HEK293 (cell line): ENCODE measurements around the gene HECTD3.

ENCODE experiments used
- HOXA7 ChIP-seq: sonication (generic); formaldehyde crosslinking; IDR thresholded peaks from 2 replicates; pipeline ENCODE4 v1.8.1; 2022; ENCODE audit warnings: missing genetic modification reagents, borderline replicate concordance
- HOXC10 ChIP-seq: sonication (generic); formaldehyde crosslinking; IDR thresholded peaks from 2 replicates; pipeline ENCODE4 v1.8.1; 2023; ENCODE audit warnings: mild to moderate bottlenecking, missing genetic modification reagents
- KLF1 ChIP-seq: fragments of 450-650 bp; formaldehyde crosslinking; IDR thresholded peaks from 2 replicates; pipeline ENCODE4 v1.5.1; 2016; ENCODE audit warnings: missing biosample characterization, missing genetic modification characterization
- KLF10 ChIP-seq: fragments of 450-650 bp; IDR thresholded peaks from 2 replicates; pipeline ENCODE4 v1.5.1; 2018; ENCODE audit warnings: missing biosample characterization, mild to moderate bottlenecking, missing genetic modification characterization
- KLF8 ChIP-seq: fragments of 450-650 bp; formaldehyde crosslinking; IDR thresholded peaks from 2 replicates; pipeline ENCODE4 v1.5.1; 2016; ENCODE audit warnings: missing biosample characterization, missing genetic modification characterization
- KLF9 ChIP-seq: fragments of 450-650 bp; formaldehyde crosslinking; IDR thresholded peaks from 2 replicates; pipeline ENCODE4 v1.5.1; 2016; ENCODE audit warnings: missing biosample characterization, missing genetic modification characterization, low read depth
- SCRT1 ChIP-seq: fragments of 450-650 bp; formaldehyde crosslinking; IDR thresholded peaks from 2 replicates; pipeline ENCODE4 v1.5.1; 2016; ENCODE audit warnings: missing biosample characterization, missing genetic modification characterization, borderline replicate concordance
- SP7 ChIP-seq: fragments of 450-650 bp; formaldehyde crosslinking; IDR thresholded peaks from 2 replicates; pipeline ENCODE4 v1.5.1; 2016; ENCODE audit warnings: missing biosample characterization, missing genetic modification characterization
- TRIM28 ChIP-seq: IDR thresholded peaks from 2 replicates; pipeline ENCODE4 v1.6.1; 2011; ENCODE audit warnings: low read length, control low read depth, borderline replicate concordance
- ZFHX2 ChIP-seq: fragments of 450-650 bp; formaldehyde crosslinking; conservative IDR thresholded peaks from 2 replicates; pipeline ENCODE4 v1.5.1; 2016; ENCODE audit warnings: missing biosample characterization, missing genetic modification characterization
- ZNF121 ChIP-seq: fragments of 450-650 bp; formaldehyde crosslinking; IDR thresholded peaks from 2 replicates; pipeline ENCODE4 v1.5.1; 2016; ENCODE audit warnings: missing biosample characterization, missing genetic modification characterization
- ZNF211 ChIP-seq: fragments of 450-650 bp; formaldehyde crosslinking; IDR thresholded peaks from 2 replicates; pipeline ENCODE4 v1.5.1; 2016; ENCODE audit warnings: low read depth, missing biosample characterization, missing genetic modification characterization
- ZNF292 ChIP-seq: fragments of 450-650 bp; formaldehyde crosslinking; IDR thresholded peaks from 2 replicates; pipeline ENCODE4 v1.5.1; 2016; ENCODE audit warnings: low read depth, missing biosample characterization, missing genetic modification characterization, borderline replicate concordance
- ZNF335 ChIP-seq: fragments of 450-650 bp; formaldehyde crosslinking; conservative IDR thresholded peaks from 2 replicates; pipeline ENCODE4 v1.5.1; 2016; ENCODE audit warnings: missing biosample characterization, missing genetic modification characterization
- ZNF433 ChIP-seq: fragments of 450-650 bp; formaldehyde crosslinking; IDR thresholded peaks from 2 replicates; pipeline ENCODE4 v1.5.1; 2016; ENCODE audit warnings: missing biosample characterization, missing genetic modification characterization, low read depth
- ZNF549 ChIP-seq: fragments of 450-650 bp; IDR thresholded peaks from 2 replicates; pipeline ENCODE4 v1.5.1; 2018; ENCODE audit warnings: missing biosample characterization, missing genetic modification characterization, mild to moderate bottlenecking, inconsistent platforms, moderate library complexity
- ZNF560 ChIP-seq: fragments of 450-650 bp; formaldehyde crosslinking; IDR thresholded peaks from 2 replicates; pipeline ENCODE4 v1.5.1; 2017; ENCODE audit warnings: missing biosample characterization, missing genetic modification characterization, borderline replicate concordance
- ZNF600 ChIP-seq: fragments of 450-650 bp; formaldehyde crosslinking; IDR thresholded peaks from 2 replicates; pipeline ENCODE4 v1.5.1; 2016; ENCODE audit warnings: missing biosample characterization, missing genetic modification characterization
- ZNF610 ChIP-seq: fragments of 450-650 bp; formaldehyde crosslinking; IDR thresholded peaks from 2 replicates; pipeline ENCODE4 v1.5.1; 2016; ENCODE audit warnings: missing biosample characterization, missing genetic modification characterization, borderline replicate concordance
- ZNF623 ChIP-seq: fragments of 450-650 bp; formaldehyde crosslinking; IDR thresholded peaks from 2 replicates; pipeline ENCODE4 v1.5.1; 2016; ENCODE audit warnings: missing biosample characterization, missing genetic modification characterization
- ZNF624 ChIP-seq: fragments of 450-650 bp; formaldehyde crosslinking; IDR thresholded peaks from 2 replicates; pipeline ENCODE4 v1.5.1; 2017; ENCODE audit warnings: missing biosample characterization, missing genetic modification characterization
- ZNF768 ChIP-seq: fragments of 450-650 bp; formaldehyde crosslinking; IDR thresholded peaks from 2 replicates; pipeline ENCODE4 v1.5.1; 2018; ENCODE audit warnings: missing biosample characterization, mild to moderate bottlenecking, missing genetic modification characterization
- ZNF843 ChIP-seq: fragments of 450-650 bp; formaldehyde crosslinking; IDR thresholded peaks from 2 replicates; pipeline ENCODE4 v1.5.1; 2016; ENCODE audit warnings: missing biosample characterization, missing genetic modification characterization
- TF ChIP-seq, protein P1 (sequence below): fragments of 450-650 bp; formaldehyde crosslinking; IDR thresholded peaks from 2 replicates; pipeline ENCODE4 v1.5.1; 2016; ENCODE audit warnings: missing biosample characterization, missing genetic modification characterization, low read depth
- TF ChIP-seq, protein P2 (sequence below): fragments of 450-650 bp; formaldehyde crosslinking; IDR thresholded peaks from 2 replicates; pipeline ENCODE4 v1.5.1; 2016; ENCODE audit warnings: missing biosample characterization, missing genetic modification characterization
- TF ChIP-seq, protein P3 (sequence below): fragments of 450-650 bp; formaldehyde crosslinking; IDR thresholded peaks from 2 replicates; pipeline ENCODE4 v1.5.1; 2016; ENCODE audit warnings: missing biosample characterization, missing genetic modification characterization
- TF ChIP-seq, protein P4 (sequence below): fragments of 450-650 bp; formaldehyde crosslinking; conservative IDR thresholded peaks from 2 replicates; pipeline ENCODE4 v1.5.1; 2016; ENCODE audit warnings: low read depth, missing biosample characterization, missing genetic modification characterization
- TF ChIP-seq, protein P5 (sequence below): fragments of 450-650 bp; formaldehyde crosslinking; IDR thresholded peaks from 2 replicates; pipeline ENCODE4 v1.5.1; 2017; ENCODE audit warnings: missing biosample characterization, missing genetic modification characterization

HECTD3 gene

DNA sequence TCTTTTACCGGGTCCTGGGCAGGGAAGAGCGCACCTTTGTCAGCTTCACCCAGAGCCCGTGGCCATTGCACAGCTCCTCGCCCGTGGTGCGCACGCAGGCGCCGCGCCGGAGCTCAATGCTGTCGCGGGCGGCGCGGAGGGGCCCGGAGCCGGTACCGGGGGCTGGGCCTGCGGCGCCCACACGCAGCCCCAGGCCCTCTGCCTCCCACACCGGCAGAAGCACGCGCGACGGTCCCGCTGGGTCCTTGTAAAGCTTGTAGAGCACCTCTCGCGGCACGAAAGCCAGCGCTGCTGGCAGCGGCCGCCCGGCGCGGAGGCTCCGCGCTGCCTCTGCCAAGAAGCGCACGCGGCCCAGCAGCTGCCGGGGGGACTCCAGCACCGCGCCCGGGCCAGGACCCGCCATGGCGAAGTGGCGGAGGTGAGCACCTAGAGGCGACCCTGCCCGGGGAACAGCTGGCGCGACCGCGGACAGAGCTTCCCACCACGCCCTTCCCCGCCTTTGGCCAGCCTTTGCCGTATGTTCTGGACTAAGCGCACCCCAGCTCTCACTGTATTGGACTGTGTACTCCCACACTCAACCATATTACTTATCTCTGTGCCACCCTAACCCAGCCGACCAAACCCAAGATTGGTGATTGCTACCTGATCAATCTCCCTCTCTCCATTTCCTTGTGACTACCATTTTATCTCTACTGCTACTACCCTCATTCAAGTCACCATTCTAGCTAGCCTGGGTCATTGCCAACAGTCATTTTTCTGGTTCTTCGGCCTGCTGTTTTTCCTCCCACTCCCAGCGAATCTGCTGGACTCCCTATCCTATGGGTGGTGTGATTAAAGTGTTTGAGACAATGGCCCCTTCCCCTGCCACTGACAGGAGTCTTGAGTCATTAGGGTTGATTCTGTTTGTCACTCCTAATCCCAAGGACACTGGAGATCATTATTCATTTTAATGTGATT, at the start of gene HECTD3 (continued):
- TF ChIP-seq, protein P1, sequence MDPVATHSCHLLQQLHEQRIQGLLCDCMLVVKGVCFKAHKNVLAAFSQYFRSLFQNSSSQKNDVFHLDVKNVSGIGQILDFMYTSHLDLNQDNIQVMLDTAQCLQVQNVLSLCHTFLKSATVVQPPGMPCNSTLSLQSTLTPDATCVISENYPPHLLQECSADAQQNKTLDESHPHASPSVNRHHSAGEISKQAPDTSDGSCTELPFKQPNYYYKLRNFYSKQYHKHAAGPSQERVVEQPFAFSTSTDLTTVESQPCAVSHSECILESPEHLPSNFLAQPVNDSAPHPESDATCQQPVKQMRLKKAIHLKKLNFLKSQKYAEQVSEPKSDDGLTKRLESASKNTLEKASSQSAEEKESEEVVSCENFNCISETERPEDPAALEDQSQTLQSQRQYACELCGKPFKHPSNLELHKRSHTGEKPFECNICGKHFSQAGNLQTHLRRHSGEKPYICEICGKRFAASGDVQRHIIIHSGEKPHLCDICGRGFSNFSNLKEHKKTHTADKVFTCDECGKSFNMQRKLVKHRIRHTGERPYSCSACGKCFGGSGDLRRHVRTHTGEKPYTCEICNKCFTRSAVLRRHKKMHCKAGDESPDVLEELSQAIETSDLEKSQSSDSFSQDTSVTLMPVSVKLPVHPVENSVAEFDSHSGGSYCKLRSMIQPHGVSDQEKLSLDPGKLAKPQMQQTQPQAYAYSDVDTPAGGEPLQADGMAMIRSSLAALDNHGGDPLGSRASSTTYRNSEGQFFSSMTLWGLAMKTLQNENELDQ (tag by site-specific recombination): no peak
- TF ChIP-seq ZNF292 (tag by site-specific recombination) (no peak), ZNF211 (no peak), ZNF600 (tag by site-specific recombination) (peak; percentile 86), KLF10 (tag by site-specific recombination) (peak; percentile 88), SP7 (tag by site-specific recombination) (peak; percentile 20; the same call in 1 of the 2 replicates), ZNF549 (tag by site-specific recombination) (no peak), ZNF624 (no peak), ZNF560 (tag by site-specific recombination) (no peak), KLF1 (peak; percentile 87), TRIM28 (peak; percentile 93), ZNF433 (tag by site-specific recombination) (no peak), ZNF121 (tag by site-specific recombination) (no peak), HOXA7 (CRISPR knock-in tag) (no peak), ZNF768 (tag by site-specific recombination) (no peak), ZNF623 (no peak), KLF8 (peak; percentile 97), HOXC10 (CRISPR knock-in tag) (no peak), ZNF843 (tag by site-specific recombination) (no peak), ZFHX2 (tag by site-specific recombination) (peak; percentile 76), ZNF335 (tag by site-specific recombination) (0 out of 2 replicates have a peak, but pooled peaks have one; percentile 7), SCRT1 (tag by site-specific recombination) (no peak), ZNF610 (tag by site-specific recombination) (no peak), KLF9 (tag by site-specific recombination) (peak; percentile 90)
- TF ChIP-seq, protein P2, sequence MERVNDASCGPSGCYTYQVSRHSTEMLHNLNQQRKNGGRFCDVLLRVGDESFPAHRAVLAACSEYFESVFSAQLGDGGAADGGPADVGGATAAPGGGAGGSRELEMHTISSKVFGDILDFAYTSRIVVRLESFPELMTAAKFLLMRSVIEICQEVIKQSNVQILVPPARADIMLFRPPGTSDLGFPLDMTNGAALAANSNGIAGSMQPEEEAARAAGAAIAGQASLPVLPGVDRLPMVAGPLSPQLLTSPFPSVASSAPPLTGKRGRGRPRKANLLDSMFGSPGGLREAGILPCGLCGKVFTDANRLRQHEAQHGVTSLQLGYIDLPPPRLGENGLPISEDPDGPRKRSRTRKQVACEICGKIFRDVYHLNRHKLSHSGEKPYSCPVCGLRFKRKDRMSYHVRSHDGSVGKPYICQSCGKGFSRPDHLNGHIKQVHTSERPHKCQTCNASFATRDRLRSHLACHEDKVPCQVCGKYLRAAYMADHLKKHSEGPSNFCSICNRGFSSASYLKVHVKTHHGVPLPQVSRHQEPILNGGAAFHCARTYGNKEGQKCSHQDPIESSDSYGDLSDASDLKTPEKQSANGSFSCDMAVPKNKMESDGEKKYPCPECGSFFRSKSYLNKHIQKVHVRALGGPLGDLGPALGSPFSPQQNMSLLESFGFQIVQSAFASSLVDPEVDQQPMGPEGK: 0 out of 2 replicates have a peak, but pooled peaks have one; percentile 11
- TF ChIP-seq, protein P3, sequence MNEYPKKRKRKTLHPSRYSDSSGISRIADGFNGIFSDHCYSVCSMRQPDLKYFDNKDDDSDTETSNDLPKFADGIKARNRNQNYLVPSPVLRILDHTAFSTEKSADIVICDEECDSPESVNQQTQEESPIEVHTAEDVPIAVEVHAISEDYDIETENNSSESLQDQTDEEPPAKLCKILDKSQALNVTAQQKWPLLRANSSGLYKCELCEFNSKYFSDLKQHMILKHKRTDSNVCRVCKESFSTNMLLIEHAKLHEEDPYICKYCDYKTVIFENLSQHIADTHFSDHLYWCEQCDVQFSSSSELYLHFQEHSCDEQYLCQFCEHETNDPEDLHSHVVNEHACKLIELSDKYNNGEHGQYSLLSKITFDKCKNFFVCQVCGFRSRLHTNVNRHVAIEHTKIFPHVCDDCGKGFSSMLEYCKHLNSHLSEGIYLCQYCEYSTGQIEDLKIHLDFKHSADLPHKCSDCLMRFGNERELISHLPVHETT: 0 out of 2 replicates have a peak, but pooled peaks have one; percentile 47
- TF ChIP-seq, protein P4, sequence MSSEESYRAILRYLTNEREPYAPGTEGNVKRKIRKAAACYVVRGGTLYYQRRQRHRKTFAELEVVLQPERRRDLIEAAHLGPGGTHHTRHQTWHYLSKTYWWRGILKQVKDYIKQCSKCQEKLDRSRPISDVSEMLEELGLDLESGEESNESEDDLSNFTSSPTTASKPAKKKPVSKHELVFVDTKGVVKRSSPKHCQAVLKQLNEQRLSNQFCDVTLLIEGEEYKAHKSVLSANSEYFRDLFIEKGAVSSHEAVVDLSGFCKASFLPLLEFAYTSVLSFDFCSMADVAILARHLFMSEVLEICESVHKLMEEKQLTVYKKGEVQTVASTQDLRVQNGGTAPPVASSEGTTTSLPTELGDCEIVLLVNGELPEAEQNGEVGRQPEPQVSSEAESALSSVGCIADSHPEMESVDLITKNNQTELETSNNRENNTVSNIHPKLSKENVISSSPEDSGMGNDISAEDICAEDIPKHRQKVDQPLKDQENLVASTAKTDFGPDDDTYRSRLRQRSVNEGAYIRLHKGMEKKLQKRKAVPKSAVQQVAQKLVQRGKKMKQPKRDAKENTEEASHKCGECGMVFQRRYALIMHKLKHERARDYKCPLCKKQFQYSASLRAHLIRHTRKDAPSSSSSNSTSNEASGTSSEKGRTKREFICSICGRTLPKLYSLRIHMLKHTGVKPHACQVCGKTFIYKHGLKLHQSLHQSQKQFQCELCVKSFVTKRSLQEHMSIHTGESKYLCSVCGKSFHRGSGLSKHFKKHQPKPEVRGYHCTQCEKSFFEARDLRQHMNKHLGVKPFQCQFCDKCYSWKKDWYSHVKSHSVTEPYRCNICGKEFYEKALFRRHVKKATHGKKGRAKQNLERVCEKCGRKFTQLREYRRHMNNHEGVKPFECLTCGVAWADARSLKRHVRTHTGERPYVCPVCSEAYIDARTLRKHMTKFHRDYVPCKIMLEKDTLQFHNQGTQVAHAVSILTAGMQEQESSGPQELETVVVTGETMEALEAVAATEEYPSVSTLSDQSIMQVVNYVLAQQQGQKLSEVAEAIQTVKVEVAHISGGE: peak; percentile 36; the same call in 1 of the 2 replicates
- TF ChIP-seq, protein P5, sequence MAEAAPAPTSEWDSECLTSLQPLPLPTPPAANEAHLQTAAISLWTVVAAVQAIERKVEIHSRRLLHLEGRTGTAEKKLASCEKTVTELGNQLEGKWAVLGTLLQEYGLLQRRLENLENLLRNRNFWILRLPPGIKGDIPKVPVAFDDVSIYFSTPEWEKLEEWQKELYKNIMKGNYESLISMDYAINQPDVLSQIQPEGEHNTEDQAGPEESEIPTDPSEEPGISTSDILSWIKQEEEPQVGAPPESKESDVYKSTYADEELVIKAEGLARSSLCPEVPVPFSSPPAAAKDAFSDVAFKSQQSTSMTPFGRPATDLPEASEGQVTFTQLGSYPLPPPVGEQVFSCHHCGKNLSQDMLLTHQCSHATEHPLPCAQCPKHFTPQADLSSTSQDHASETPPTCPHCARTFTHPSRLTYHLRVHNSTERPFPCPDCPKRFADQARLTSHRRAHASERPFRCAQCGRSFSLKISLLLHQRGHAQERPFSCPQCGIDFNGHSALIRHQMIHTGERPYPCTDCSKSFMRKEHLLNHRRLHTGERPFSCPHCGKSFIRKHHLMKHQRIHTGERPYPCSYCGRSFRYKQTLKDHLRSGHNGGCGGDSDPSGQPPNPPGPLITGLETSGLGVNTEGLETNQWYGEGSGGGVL (tag by site-specific recombination): 0 out of 2 replicates have a peak, but pooled peaks have one; percentile 8
